H9 (cell line): Measurements from ENCODE around the gene AMN. TPM values are rescaled to one million over a fixed set of nuclear protein-coding genes. Genes with fewer than 3 reads are reported as not detected.
A peak's percentile ranks its signal among the peaks of the same experiment; 100 is the strongest.

ENCODE experiments used
- DNase-seq: peaks from one replicate; pipeline ENCODE4 v3.0.0-alpha.2; 2017
- H2AFZ ChIP-seq: one replicate; pipeline ENCODE4 v1.6.1; 2013; ENCODE audit warnings: mild to moderate bottlenecking, low read length, control low read depth, moderate library complexity
- H2AK5ac ChIP-seq: 2 replicates; pipeline ENCODE4 v1.6.1; 2013; ENCODE audit warnings: low read length, control low read depth, mixed read lengths; ENCODE audit not compliant: insufficient read length
- H2BK120ac ChIP-seq: one replicate; pipeline ENCODE4 v1.6.1; 2013; ENCODE audit warnings: low read depth, mild to moderate bottlenecking, low read length, control low read depth, inconsistent platforms; ENCODE audit not compliant: poor library complexity, severe bottlenecking
- H2BK12ac ChIP-seq: 2 replicates; pipeline ENCODE4 v1.6.1; 2013; ENCODE audit warnings: low read length, control low read depth, mixed read lengths, low read depth; ENCODE audit not compliant: insufficient read length
- H2BK15ac ChIP-seq: 2 replicates; pipeline ENCODE4 v1.6.1; 2013; ENCODE audit warnings: low read depth, low read length, control low read depth
- H2BK20ac ChIP-seq: one replicate; pipeline ENCODE4 v1.6.1; 2013; ENCODE audit warnings: low read depth, mild to moderate bottlenecking, low read length, control low read depth, inconsistent platforms; ENCODE audit not compliant: poor library complexity, severe bottlenecking
- H2BK5ac ChIP-seq: 2 replicates; pipeline ENCODE4 v1.6.1; 2013; ENCODE audit warnings: low read length, control low read depth, mixed read lengths; ENCODE audit not compliant: insufficient read length
- H3K14ac ChIP-seq: 2 replicates; pipeline ENCODE4 v1.6.1; 2013; ENCODE audit warnings: low read length, control low read depth; ENCODE audit not compliant: insufficient read depth
- H3K18ac ChIP-seq: 2 replicates; pipeline ENCODE4 v1.6.1; 2013; ENCODE audit warnings: low read depth, mild to moderate bottlenecking, mixed read lengths, low read length, control low read depth; ENCODE audit not compliant: insufficient read length
- H3K23ac ChIP-seq: 2 replicates; pipeline ENCODE4 v1.6.1; 2013; ENCODE audit warnings: low read length, control low read depth, mixed read lengths, low read depth; ENCODE audit not compliant: insufficient read length
- H3K23me2 ChIP-seq: 2 replicates; pipeline ENCODE4 v1.6.1; 2013; ENCODE audit warnings: low read depth, mild to moderate bottlenecking, mixed read lengths, low read length, control low read depth; ENCODE audit not compliant: insufficient read length, poor library complexity, severe bottlenecking
- H3K27ac ChIP-seq: 2 replicates; pipeline ENCODE4 v1.5.1; 2013; ENCODE audit warnings: low read length, control low read depth, mixed read lengths, low read depth; ENCODE audit not compliant: insufficient read length
- H3K27me3 ChIP-seq: 2 replicates; pipeline ENCODE4 v1.6.1; 2013; ENCODE audit warnings: low read length, control low read depth, inconsistent platforms; ENCODE audit not compliant: insufficient read depth
- H3K4ac ChIP-seq: 2 replicates; pipeline ENCODE4 v1.6.1; 2013; ENCODE audit warnings: low read depth, mild to moderate bottlenecking, control low read depth, inconsistent platforms, low read length, moderate library complexity
- H3K4me1 ChIP-seq: 2 replicates; pipeline ENCODE4 v1.6.1; 2013; ENCODE audit warnings: low read length, control low read depth, inconsistent platforms; ENCODE audit not compliant: insufficient read depth
- H3K4me2 ChIP-seq: 2 replicates; pipeline ENCODE4 v1.6.1; 2013; ENCODE audit warnings: low read length, control low read depth, mixed read lengths; ENCODE audit not compliant: insufficient read length, insufficient read depth
- H3K56ac ChIP-seq: 2 replicates; pipeline ENCODE4 v1.6.1; 2013; ENCODE audit warnings: low read depth, mild to moderate bottlenecking, mixed read lengths, low read length, control low read depth; ENCODE audit not compliant: insufficient read length
- H3K79me1 ChIP-seq: 2 replicates; pipeline ENCODE4 v1.6.1; 2013; ENCODE audit warnings: low read depth, mild to moderate bottlenecking, moderate library complexity, low read length, control low read depth, inconsistent platforms; ENCODE audit not compliant: insufficient read depth, poor library complexity, severe bottlenecking
- H3K79me2 ChIP-seq: 2 replicates; pipeline ENCODE4 v1.6.1; 2013; ENCODE audit warnings: low read length, control low read depth, inconsistent platforms; ENCODE audit not compliant: insufficient read depth
- H3K9ac ChIP-seq: 2 replicates; pipeline ENCODE4 v1.6.1; 2013; ENCODE audit warnings: low read length, control low read depth, mixed read lengths; ENCODE audit not compliant: insufficient read length; ENCODE audit errors: extremely low read depth
- H3K9me3 ChIP-seq: one replicate; pipeline ENCODE4 v1.6.1; 2013; ENCODE audit warnings: low read depth, low read length, inconsistent platforms; ENCODE audit not compliant: control insufficient read depth
- H3T11ph ChIP-seq: one replicate; pipeline ENCODE4 v1.6.1; 2013; ENCODE audit warnings: mild to moderate bottlenecking, low read length, control low read depth, inconsistent platforms
- H4K20me1 ChIP-seq: one replicate; pipeline ENCODE4 v1.6.1; 2013; ENCODE audit not compliant: control insufficient read depth, insufficient read length, insufficient read depth
- H4K5ac ChIP-seq: 2 replicates; pipeline ENCODE4 v1.6.1; 2013; ENCODE audit warnings: low read depth, mild to moderate bottlenecking, mixed read lengths, low read length, control low read depth; ENCODE audit not compliant: insufficient read length
- H4K8ac ChIP-seq: replicated peaks from 2 replicates; pipeline ENCODE4 v1.6.1; 2013; ENCODE audit warnings: low read length, control low read depth, mixed read lengths, low read depth; ENCODE audit not compliant: insufficient read length
- H4K91ac ChIP-seq: 2 replicates; pipeline ENCODE4 v1.6.1; 2013; ENCODE audit warnings: low read depth, mild to moderate bottlenecking, moderate library complexity, mixed read lengths, low read length, control low read depth; ENCODE audit not compliant: insufficient read length
- H3K27ac Mint-ChIP-seq, 3 experiments: 2 replicates in 2 of 3; 3 replicates in 1 of 3; pipeline ENCODE4 v1.8.0; 2020 to 2021; ENCODE audit warnings: mixed read lengths in 3 of 3, mild to moderate bottlenecking in 1 of 3, moderate library complexity in 1 of 3
- H3K27me3 Mint-ChIP-seq: 2 replicates; pipeline ENCODE4 v1.8.0; 2021; ENCODE audit warnings: low read depth, mild to moderate bottlenecking, moderate library complexity, mixed read lengths
- H3K36me3 Mint-ChIP-seq, 3 experiments: 2 replicates in 2 of 3; 3 replicates in 1 of 3; pipeline ENCODE4 v1.8.0; 2020 to 2021; ENCODE audit warnings: low read depth in 3 of 3, mixed read lengths in 3 of 3; ENCODE audit not compliant: insufficient read depth in 1 of 3
- H3K4me1 Mint-ChIP-seq, 2 experiments: 2 replicates each; pipeline ENCODE4 v1.8.0; 2020; ENCODE audit warnings: mixed read lengths in 2 of 2
- H3K4me3 Mint-ChIP-seq, 2 experiments: 2 replicates in 1 of 2; 3 replicates in 1 of 2; pipeline ENCODE4 v1.8.0; 2020 to 2021; ENCODE audit warnings: mild to moderate bottlenecking in 2 of 2, mixed read lengths in 2 of 2, moderate library complexity in 1 of 2
- H3K9me3 Mint-ChIP-seq, 2 experiments: 2 replicates in 1 of 2; 3 replicates in 1 of 2; pipeline ENCODE4 v1.8.0; 2020; ENCODE audit warnings: mild to moderate bottlenecking in 2 of 2, mixed read lengths in 2 of 2, moderate library complexity in 1 of 2
- WGBS: extraction: QIAGEN DNeasy Blood & Tissue Kit; methylation state at CpG from one replicate; pipeline ENCODE4 v1.1.7; 2013; ENCODE audit warnings: missing lambda C conversion rate, low lambda C conversion rate, mixed read lengths; ENCODE audit not compliant: insufficient read length; ENCODE audit errors: extremely low coverage; 5-methylcytosine and 5-hydroxymethylcytosine counted together
- total RNA-seq: library from RNA; stranded (reverse); gene quantifications from 2 replicates; pipeline ENCODE4 v1.2.1, GENCODE V29; 2021
- TF ChIP-seq, protein P1 (sequence below): fragments of 200-600 bp; sonication (generic); conservative IDR thresholded peaks from 3 replicates; pipeline ENCODE4 v1.8.0; 2021; ENCODE audit warnings: antibody characterized with exemption, mild to moderate bottlenecking

The AMN gene
- total RNA-seq, 1 experiment from 2014 or later = 1.9 TPM

DNA sequence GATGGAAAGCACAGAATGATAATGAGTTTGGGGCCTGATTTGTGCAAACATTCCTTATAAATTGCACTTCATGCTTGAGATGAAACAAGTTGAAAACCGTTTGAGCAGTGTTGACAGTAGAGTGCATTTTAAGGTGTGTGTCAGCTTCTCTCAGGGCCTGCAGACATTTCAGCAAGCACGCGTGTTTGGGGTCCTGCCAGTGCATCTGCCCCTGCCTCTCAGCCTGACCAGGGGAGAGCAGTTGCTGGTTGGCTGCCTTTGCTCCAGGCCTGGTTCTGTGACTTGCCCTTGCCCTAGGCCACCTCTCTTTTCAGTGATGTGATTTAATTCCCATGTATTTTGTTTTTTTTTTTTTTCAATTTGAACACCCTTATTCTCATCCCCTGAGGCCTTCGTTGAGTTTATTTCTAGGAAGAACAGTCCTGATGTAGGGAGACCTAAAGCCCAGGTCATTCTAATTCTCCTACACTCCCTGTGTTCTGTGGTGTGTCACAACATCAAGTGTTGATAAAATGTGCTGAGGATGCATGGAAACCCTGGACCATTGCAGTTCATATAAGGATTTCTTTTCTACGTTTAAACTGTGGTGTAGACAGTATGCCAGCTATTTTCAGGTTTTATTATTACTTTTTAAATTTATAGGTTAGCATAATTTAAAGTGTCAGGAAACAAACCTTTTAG, 40.1 kb upstream of the AMN start:
- H3K23me2 ChIP-seq = no peaks in the 10 kb centered on the region
- Mint-ChIP-seq H3K27ac (peak overlapping the region in 2 of 3 experiments; percentile 8 to 29; a peak in 2 of 7 replicates), H3K4me3 (no peak overlapping the region), H3K36me3 (peaks cover 0 to 7% (median 0%) of the 10 kb centered on the region in 3 experiments; a peak in 3 of 7 replicates), H3K9me3 (no peaks in the 10 kb centered on the region), H3K4me1 (peaks cover 2 to 3% of the 10 kb centered on the region in 2 experiments; a peak in 3 of 4 replicates), H3K27me3 (no peaks in the 10 kb centered on the region)
- no peak overlapping the region for H2BK12ac ChIP-seq
- WGBS = no CpG with 5 or more reads among the region's 5 CpGs
- no peaks in the 10 kb centered on the region for H3K79me2 ChIP-seq
- no peak overlapping the region for H4K8ac ChIP-seq
- H2BK120ac ChIP-seq = no peak overlapping the region
- H2BK5ac ChIP-seq = no peak overlapping the region
- H3K56ac ChIP-seq = no peak overlapping the region
- H4K91ac ChIP-seq = no peak overlapping the region
- TF ChIP-seq, protein P1, sequence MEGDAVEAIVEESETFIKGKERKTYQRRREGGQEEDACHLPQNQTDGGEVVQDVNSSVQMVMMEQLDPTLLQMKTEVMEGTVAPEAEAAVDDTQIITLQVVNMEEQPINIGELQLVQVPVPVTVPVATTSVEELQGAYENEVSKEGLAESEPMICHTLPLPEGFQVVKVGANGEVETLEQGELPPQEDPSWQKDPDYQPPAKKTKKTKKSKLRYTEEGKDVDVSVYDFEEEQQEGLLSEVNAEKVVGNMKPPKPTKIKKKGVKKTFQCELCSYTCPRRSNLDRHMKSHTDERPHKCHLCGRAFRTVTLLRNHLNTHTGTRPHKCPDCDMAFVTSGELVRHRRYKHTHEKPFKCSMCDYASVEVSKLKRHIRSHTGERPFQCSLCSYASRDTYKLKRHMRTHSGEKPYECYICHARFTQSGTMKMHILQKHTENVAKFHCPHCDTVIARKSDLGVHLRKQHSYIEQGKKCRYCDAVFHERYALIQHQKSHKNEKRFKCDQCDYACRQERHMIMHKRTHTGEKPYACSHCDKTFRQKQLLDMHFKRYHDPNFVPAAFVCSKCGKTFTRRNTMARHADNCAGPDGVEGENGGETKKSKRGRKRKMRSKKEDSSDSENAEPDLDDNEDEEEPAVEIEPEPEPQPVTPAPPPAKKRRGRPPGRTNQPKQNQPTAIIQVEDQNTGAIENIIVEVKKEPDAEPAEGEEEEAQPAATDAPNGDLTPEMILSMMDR = no peak
- no peak overlapping the region for H3K9ac ChIP-seq
- no peaks in the 10 kb centered on the region for H3K9me3 ChIP-seq
- no peak for DNase-seq
- no peaks in the 10 kb centered on the region for H3K27me3 ChIP-seq
- no peak overlapping the region for H3K23ac ChIP-seq
- H3K4me1 ChIP-seq = no peaks in the 10 kb centered on the region
- H3K18ac ChIP-seq = no peak overlapping the region
- H3K4ac ChIP-seq = no peak overlapping the region
- H2BK15ac ChIP-seq = no peak overlapping the region
- no peak overlapping the region for H2AFZ ChIP-seq
- H3T11ph ChIP-seq = no peak overlapping the region
- no peaks in the 10 kb centered on the region for H3K79me1 ChIP-seq
- no peak overlapping the region for H4K5ac ChIP-seq
- H3K4me2 ChIP-seq = no peak overlapping the region
- H3K27ac ChIP-seq = no peak overlapping the region
- H3K14ac ChIP-seq = no peak overlapping the region
- H4K20me1 ChIP-seq = no peaks in the 10 kb centered on the region
- no peak overlapping the region for H2BK20ac ChIP-seq
- H2AK5ac ChIP-seq = no peak overlapping the region
